B cell (primary cell): ENCODE data around the gene SGIP1. TPM values are rescaled to one million over a fixed set of nuclear protein-coding genes. Genes with fewer than 3 reads are reported as not detected.

Experiments used
- ATAC-seq: fragments of 200-7000 bp; cut with Tn5 transposase; one replicate; pipeline ENCODE4 v1.10.0; 2021; ENCODE audit warnings: low read depth, mild to moderate bottlenecking, moderate number of reproducible peaks, moderate library complexity
- CTCF ChIA-PET: fragments of 350-600 bp; sonication (Branson Sonifier 250); formaldehyde crosslinking; loops from one replicate; lab custom pipeline; 2021; ENCODE audit warnings: antibody characterized with exemption, inconsistent platforms; lab: Charles Lee
- POLR2A ChIA-PET: fragments of 350-600 bp; sonication (Branson Sonifier 250); formaldehyde crosslinking; loops from one replicate; lab custom pipeline; 2021; ENCODE audit warnings: antibody characterized with exemption; lab: Charles Lee
- DNase-seq: peaks from one replicate; pipeline ENCODE4 v3.0.0; 2013
- H2AFZ ChIP-seq: 2 replicates; pipeline ENCODE4 v1.6.1; 2012; ENCODE audit warnings: mild to moderate bottlenecking, low read depth, low read length; ENCODE audit not compliant: insufficient read depth, poor library complexity, severe bottlenecking
- H3K27ac ChIP-seq, 2 donors: 1 replicate in 1 of 2; 2 replicates in 1 of 2; pipeline ENCODE4 v1.5.1; 2012 to 2013; ENCODE audit warnings: low read length in 2 of 2, mild to moderate bottlenecking in 2 of 2, moderate library complexity in 1 of 2
- H3K27me3 ChIP-seq, 4 experiments: fragments of 200-600 bp in 1 of 4; sonication (generic) in 1 of 4; replicated peaks in 1 of 4; 1 replicate in 2 of 4; 2 replicates in 2 of 4; pipeline versions ENCODE4 v1.6.1 to v1.7.0; 2013 to 2016; ENCODE audit warnings: low read length in 3 of 4, mild to moderate bottlenecking in 2 of 4, mixed read lengths in 1 of 4, moderate library complexity in 1 of 4; ENCODE audit not compliant: insufficient read depth in 4 of 4, control insufficient read depth in 3 of 4; ENCODE audit errors: control extremely low read depth in 1 of 4
- H3K36me3 ChIP-seq, 2 experiments: replicated peaks in 1 of 2; 1 replicate in 1 of 2; 2 replicates in 1 of 2; pipeline versions ENCODE4 v1.6.1 to v1.7.1; 2013; ENCODE audit warnings: low read length in 1 of 2; ENCODE audit not compliant: insufficient read depth in 2 of 2, control insufficient read depth in 1 of 2; ENCODE audit errors: control extremely low read depth in 1 of 2, extremely low read depth in 1 of 2
- H3K4me1 ChIP-seq, 2 donors: fragments of 200-600 bp in 1 of 2; sonication (generic) in 1 of 2; 1 replicate in 1 of 2; 2 replicates in 1 of 2; pipeline versions ENCODE4 v1.5.1 to v1.6.1; 2013 to 2017; ENCODE audit warnings: low read length in 2 of 2; ENCODE audit not compliant: control insufficient read depth in 2 of 2, insufficient read depth in 2 of 2
- H3K4me2 ChIP-seq: replicated peaks from 2 replicates; pipeline ENCODE3; 2012; ENCODE audit warnings: mild to moderate bottlenecking, low read depth, low read length; ENCODE audit not compliant: poor library complexity, severe bottlenecking
- H3K4me3 ChIP-seq, 5 experiments: fragments of 200-600 bp in 1 of 5; sonication (generic) in 1 of 5; 1 replicate in 3 of 5; 2 replicates in 2 of 5; pipeline versions ENCODE4 v1.5.1 to v1.7.0; 2011 to 2016; ENCODE audit warnings: low read length in 4 of 5, mild to moderate bottlenecking in 4 of 5, low read depth in 2 of 5, control low read depth in 1 of 5, moderate library complexity in 1 of 5; ENCODE audit not compliant: insufficient read depth in 1 of 5; ENCODE audit errors: control extremely low read depth in 1 of 5, extremely low read depth in 1 of 5
- H3K79me2 ChIP-seq: fragments of 200-600 bp; sonication (generic); one replicate; pipeline ENCODE4 v1.6.0; 2016; ENCODE audit warnings: low read length; ENCODE audit not compliant: control insufficient read depth, insufficient read depth
- H3K9ac ChIP-seq: fragments of 200-600 bp; sonication (generic); 2 replicates; pipeline ENCODE4 v1.6.1; 2017; ENCODE audit warnings: mild to moderate bottlenecking, low read length, moderate library complexity
- H3K9me3 ChIP-seq, 3 donors: one replicate each; pipeline versions ENCODE4 v1.6.1 to v1.7.1; 2013; ENCODE audit warnings: low read length in 2 of 3; ENCODE audit not compliant: control insufficient read depth in 2 of 3, insufficient read depth in 1 of 3; ENCODE audit errors: control extremely low read depth in 1 of 3
- H4K20me1 ChIP-seq: 2 replicates; pipeline ENCODE4 v1.6.0; 2012; ENCODE audit warnings: mild to moderate bottlenecking, low read length; ENCODE audit not compliant: insufficient read depth, control insufficient read depth, poor library complexity, severe bottlenecking
- H3K27ac Mint-ChIP-seq: one replicate; pipeline ENCODE4 v1.8.0; 2021; ENCODE audit warnings: mixed read lengths
- H3K27me3 Mint-ChIP-seq: one replicate; pipeline ENCODE4 v1.8.0; 2021; ENCODE audit warnings: mixed read lengths
- H3K4me1 Mint-ChIP-seq: one replicate; pipeline ENCODE4 v1.8.0; 2021; ENCODE audit warnings: mixed read lengths
- H3K4me3 Mint-ChIP-seq: one replicate; pipeline ENCODE4 v1.8.0; 2021; ENCODE audit warnings: mixed read lengths
- H3K9me3 Mint-ChIP-seq: one replicate; pipeline ENCODE4 v1.8.0; 2022; ENCODE audit warnings: mixed read lengths; ENCODE audit not compliant: insufficient read depth
- CTCF ChIP-seq: fragments of 200-600 bp; IDR thresholded peaks from one replicate; pipeline ENCODE4 v1.8.0; 2022; ENCODE audit warnings: antibody characterized with exemption, mild to moderate bottlenecking
- EZH2 ChIP-seq: IDR thresholded peaks from 2 replicates; pipeline ENCODE4 v1.6.1; 2012; ENCODE audit warnings: borderline replicate concordance, low read depth, mild to moderate bottlenecking, moderate library complexity, low read length; ENCODE audit not compliant: insufficient read depth, poor library complexity, severe bottlenecking
- WGBS: methylation state at CpG from one replicate; pipeline ENCODE4 v1.1.5; 2013; ENCODE audit warnings: missing lambda C conversion rate; ENCODE audit not compliant: insufficient coverage; 5-methylcytosine and 5-hydroxymethylcytosine counted together
- intact Hi-C: fragments of 100-400 bp; cut with micrococcal nuclease; formaldehyde crosslinking; loops from one replicate; pipeline ENCODE4 v1.10.0; 2022
- polyA plus RNA-seq: library from polyadenylated mRNA; depleted of rRNA; stranded (reverse); fragments of >200 nt; gene quantifications from 2 replicates; pipeline ENCODE4 v1.2.3, GENCODE V29; 2012
- total RNA-seq, 2 donors: library from RNA; stranded (reverse); fragments of 120-200 nt in 1 of 2; gene quantifications; 1 replicate in 1 of 2; 2 replicates in 1 of 2; pipeline versions ENCODE4 v1.2.3 to v1.2.4, GENCODE V29; 2013 to 2022

SGIP1 gene
- total and polyA plus RNA-seq, 2 donors (not counting 1 experiment from before 2014, with no cell fraction given): not detected

- POLR2A ChIA-PET: no interaction called here
- no peak overlapping the region for H3K27ac Mint-ChIP-seq
Observed at GRCh38 chr1:66787641-66788040, 253.7 kb downstream of the SGIP1 start.

More at GRCh38 chr1:66787641-66788040, 253.7 kb downstream of the SGIP1 start:
- Histone ChIP-seq H3K9ac (peak overlapping the region; percentile 37), H3K79me2 (no peaks in the 10 kb centered on the region), H3K4me1 (peaks cover 6 to 11% of the 10 kb centered on the region in 2 donors), H3K4me3 (no peak overlapping the region), H4K20me1 (no peaks in the 10 kb centered on the region), H3K4me2 (peak overlapping the region; percentile 54), H3K27ac (no peak overlapping the region), H2AFZ (no peak overlapping the region), H3K36me3 (no peaks in the 10 kb centered on the region), H3K9me3 (no peaks in the 10 kb centered on the region), H3K27me3 (no peaks in the 10 kb centered on the region)
- ATAC-seq (no peak), DNase-seq (no peak)
- Mint-ChIP-seq H3K9me3 (no peaks in the 10 kb centered on the region), H3K27me3 (no peaks in the 10 kb centered on the region), H3K4me3 (no peak overlapping the region), H3K4me1 (peaks cover 13% of the 10 kb centered on the region)
- TF ChIP-seq CTCF (no peak), EZH2 (no peak)
- 79% methylated on average over 2 of the region's 4 CpGs for WGBS
- intact Hi-C loops: no loop called here
- CTCF ChIA-PET: interaction anchor here (1.0 to 1.1 kb wide), 3 partner anchors 9 to 426 kb away, joined by 3 to 6 read pairs (median 3); no protein-coding TSS in a partner anchor
